HL-60 (cell line): ENCODE results near the gene APOD.

Experiments used
- DNase-seq, 2 experiments: peaks; one replicate each; pipeline ENCODE4 v3.0.0-alpha.2; 2010 to 2020; ENCODE audit warnings: low read depth in 1 of 2, low spot score in 1 of 2
- H3K27ac ChIP-seq: fragments of 250-450 bp; sonication (Bioruptor Pico); replicated peaks from 2 replicates; pipeline ENCODE4 v1.5.1; 2020; ENCODE audit warnings: mild to moderate bottlenecking, moderate library complexity
- H3K27me3 ChIP-seq: fragments of 250-450 bp; sonication (Bioruptor Pico); 2 replicates; pipeline ENCODE4 v1.5.1; 2021; ENCODE audit warnings: mild to moderate bottlenecking, moderate library complexity; ENCODE audit not compliant: insufficient read depth, poor library complexity, severe bottlenecking
- H3K4me3 ChIP-seq: replicated peaks from 2 replicates; pipeline ENCODE4 v1.5.1; 2011; ENCODE audit warnings: mild to moderate bottlenecking, control low read depth, low read length; ENCODE audit not compliant: insufficient read depth
- CTCF ChIP-seq: IDR thresholded peaks from one replicate; pipeline ENCODE4 v1.5.1; 2011; ENCODE audit warnings: low read length, control low read depth, inconsistent platforms; ENCODE audit not compliant: insufficient read depth
- GABPA ChIP-seq: IDR thresholded peaks from 2 replicates; pipeline ENCODE4 v1.6.1; 2012; ENCODE audit warnings: low read depth
- POLR2AphosphoS5 ChIP-seq: IDR thresholded peaks from 2 replicates; pipeline ENCODE4 v1.6.1; 2012; ENCODE audit warnings: low read depth
- REST ChIP-seq: IDR thresholded peaks from 2 replicates; pipeline ENCODE4 v1.6.1; 2012; ENCODE audit warnings: low read depth; ENCODE audit not compliant: insufficient replicate concordance
- SPI1 ChIP-seq: IDR thresholded peaks from 2 replicates; pipeline ENCODE4 v1.6.1; 2012; ENCODE audit warnings: low read depth, mild to moderate bottlenecking, borderline replicate concordance

Gene APOD

GRCh38 chr3:195543500-195544229 lies 40.1 kb downstream of the APOD start:
- no peak for TF ChIP-seq POLR2AphosphoS5
- TF ChIP-seq CTCF = no peak
- TF ChIP-seq SPI1 = no peak
- TF ChIP-seq GABPA = no peak
- no peak for TF ChIP-seq REST
- DNase-seq = no peak
- H3K4me3 ChIP-seq = peak overlapping the region; percentile 78
- peaks cover 11% of the 10 kb centered on the region for H3K27me3 ChIP-seq
- no peak overlapping the region for H3K27ac ChIP-seq

GRCh38 chr3:195542698-195543499 lies 40.8 kb downstream of the APOD start, which contains the start of gene PPP1R2:
Gene PPP1R2 (minus strand): TSS chr3:195543325. CDS start chr3:195543025, 300 bp downstream.
- H3K27me3 ChIP-seq = peaks cover 11% of the 10 kb centered on the region
- peak; percentile 75 to 82 for DNase-seq
- H3K4me3 ChIP-seq = peak within 1 kb of the TSS; percentile 78
- peak within 1 kb of the TSS; percentile 93 for H3K27ac ChIP-seq
- TF ChIP-seq SPI1 = peak; percentile 46; the same call in 1 of the 2 replicates
- TF ChIP-seq POLR2AphosphoS5 = peak; percentile 77; the same call in 1 of the 2 replicates
- no peak for TF ChIP-seq GABPA
- no peak for TF ChIP-seq REST

GRCh38 chr3:195542316-195542697 lies 41.4 kb downstream of the APOD start:
- no peak for TF ChIP-seq CTCF
- TF ChIP-seq REST = no peak
- TF ChIP-seq SPI1 = no peak
- no peak for TF ChIP-seq POLR2AphosphoS5
- TF ChIP-seq GABPA = no peak
- peak in 1 of 2 experiments; percentile 23 for DNase-seq
- H3K27me3 ChIP-seq = peaks cover 11% of the 10 kb centered on the region
- peak overlapping the region; percentile 78 for H3K4me3 ChIP-seq
- H3K27ac ChIP-seq = peak overlapping the region; percentile 93
